Activated CD4-positive, alpha-beta T cell treated with anti-CD3 and anti-CD28 coated beads, Interleukin-2, Interleukin-4, amounts not matched to agents 100 ng/mL and 50 ng/mL, durations not matched to agents 16 hours and 8 hours (primary cell): Measurements from ENCODE around the gene LLGL1.

Experiments used
- DNase-seq: peaks from one replicate; pipeline ENCODE4 v3.0.0-alpha.2; 2020; ENCODE audit warnings: low spot score

The LLGL1 gene

GRCh38 chr17:18270046-18270931, 44.9 kb downstream of the LLGL1 start:
- DNase-seq: no peak

GRCh38 chr17:18277076-18277475, 51.6 kb downstream of the LLGL1 start:
- no peak for DNase-seq

DNA sequence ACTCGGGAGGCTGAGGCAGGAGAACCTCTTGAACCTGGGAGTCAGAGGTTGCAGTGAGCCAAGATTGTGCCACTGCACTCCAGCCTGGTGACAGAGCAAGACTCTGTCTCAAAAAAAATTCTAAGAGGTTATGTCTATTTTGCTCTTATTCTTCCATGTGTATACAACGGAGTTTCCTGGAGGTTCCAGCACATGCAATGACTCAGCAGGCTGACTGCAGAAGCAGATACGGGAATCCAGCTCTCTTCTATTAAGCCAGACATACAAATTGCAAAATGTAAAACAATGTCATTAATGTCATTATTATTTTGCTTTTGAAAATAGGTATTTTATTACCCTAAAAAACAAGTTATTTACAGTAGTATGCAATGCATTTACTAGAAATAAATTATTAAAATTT, 53.4 kb downstream of the LLGL1 start:
- DNase-seq: no peak

DNA sequence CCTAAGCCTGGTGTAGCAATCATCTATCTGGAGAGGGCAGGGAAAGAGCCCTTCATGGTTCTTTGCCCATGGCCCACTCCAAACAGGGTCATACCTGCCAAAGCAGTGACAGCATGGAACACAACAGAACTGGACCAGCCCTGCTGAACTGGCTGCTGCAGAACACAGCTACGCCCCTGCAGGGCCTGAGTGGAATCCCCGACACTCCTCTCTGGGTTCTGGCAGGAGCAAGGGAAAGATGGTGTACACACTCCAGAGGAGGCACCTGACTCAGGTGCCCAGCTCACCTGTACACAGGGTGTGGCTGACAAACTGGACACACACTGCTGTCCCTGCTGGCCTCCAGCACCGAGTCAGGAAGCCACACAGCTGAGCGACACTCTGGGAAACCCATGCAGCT, 54.8 kb downstream of the LLGL1 start:
- DNase-seq: no peak

DNA sequence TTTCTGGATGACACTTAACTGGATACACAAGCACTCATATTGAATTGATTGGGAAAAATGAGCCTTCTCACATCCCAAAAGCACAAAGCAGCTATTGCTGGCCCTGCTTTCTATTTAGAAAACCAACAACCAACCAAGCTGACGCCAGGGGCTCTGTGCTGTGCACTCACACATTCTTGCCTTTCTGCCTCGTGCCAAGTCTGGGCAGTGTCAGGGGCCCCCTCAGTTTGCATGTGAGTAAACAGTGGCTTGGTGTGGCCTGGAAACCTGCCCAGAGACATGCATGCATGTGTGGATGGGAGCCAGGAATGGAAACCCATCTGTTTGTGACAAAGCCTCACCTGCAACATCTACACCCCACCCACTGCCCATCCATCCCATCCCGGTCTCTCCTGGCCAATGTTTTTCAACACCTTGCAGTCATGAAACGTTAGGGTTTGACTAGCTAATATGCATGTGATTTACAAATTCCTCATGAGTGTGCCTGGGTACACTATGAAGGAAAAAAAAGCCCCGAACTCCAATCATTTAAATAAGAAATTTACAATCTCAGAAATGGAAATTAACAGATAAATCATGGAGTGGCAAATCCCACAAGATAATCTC, 55.4 kb downstream of the LLGL1 start:
- no peak for DNase-seq

GRCh38 chr17:18281788-18282187, 56.4 kb downstream of the LLGL1 start:
- DNase-seq: no peak

GRCh38 chr17:18285296-18285695, 59.9 kb downstream of the LLGL1 start:
- no peak for DNase-seq

- no peak for DNase-seq
Observed at GRCh38 chr17:18291718-18292540, 66.5 kb downstream of the LLGL1 start.
